GM21526 (cell line): Measurements from ENCODE around the gene ARID3B.

ENCODE experiments used
- ATAC-seq: cut with Tn5 transposase; IDR thresholded peaks from one replicate; pipeline ENCODE4 v1.9.1; 2021; ENCODE audit warnings: moderate library complexity; ENCODE audit not compliant: unreplicated experiment, low FRiP score

ARID3B gene

GRCh38 chr15:74633781-74634180 lies 92.8 kb downstream of the ARID3B start:
- ATAC-seq: no peak

- ATAC-seq: no peak
Measured at GRCh38 chr15:74635228-74635627, 94.2 kb downstream of the ARID3B start.

- no peak for ATAC-seq
Measured at GRCh38 chr15:74636984-74637383, 96.0 kb downstream of the ARID3B start.

GRCh38 chr15:74641151-74641550 lies 100.1 kb downstream of the ARID3B start:
- ATAC-seq: no peak

- no peak for ATAC-seq
Measured at GRCh38 chr15:74642348-74642733, 101.3 kb downstream of the ARID3B start.

- ATAC-seq: no peak
Measured at GRCh38 chr15:74642734-74643664, 102.0 kb downstream of the ARID3B start.

GRCh38 chr15:74643665-74644204 lies 102.7 kb downstream of the ARID3B start:
- no peak for ATAC-seq

GRCh38 chr15:74646480-74646879 lies 105.5 kb downstream of the ARID3B start:
- no peak for ATAC-seq
